ENCODE results near the gene PRELP.

DNA sequence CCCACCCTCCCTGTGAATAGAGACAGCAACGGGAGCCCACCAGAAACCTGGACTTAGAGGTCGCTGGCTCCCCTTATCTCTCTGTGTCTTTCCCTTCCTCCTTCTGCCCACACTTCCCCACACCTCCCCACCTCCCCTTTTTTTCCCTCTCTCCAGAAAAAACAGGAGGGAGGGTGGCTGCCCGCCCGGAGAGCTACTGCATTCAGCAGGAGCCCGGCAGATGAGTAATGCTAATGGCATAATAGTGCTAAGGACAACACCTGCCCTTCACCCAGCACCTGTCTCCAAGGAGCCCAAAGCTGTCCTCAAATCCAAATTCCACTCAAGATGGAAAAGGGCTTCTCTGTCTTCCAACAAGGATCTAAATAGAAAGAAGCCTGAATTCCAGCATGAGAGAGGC, 11.4 kb upstream of the PRELP start:
- TF ChIP-seq RAD21 (IDR thresholded peaks at IDR 0.05; ENCODE audit: insufficient read depth, low read depth, low read length) (no peak), CREM (IDR thresholded peaks at IDR 0.05; ENCODE audit: low read depth) (no peak), SP1 (IDR thresholded peaks at IDR 0.05; ENCODE audit: low read depth, low read length) (no peak), GABPA (IDR thresholded peaks at IDR 0.05; ENCODE audit: low read depth) (no peak), ZZZ3 (IDR thresholded peaks at IDR 0.05; ENCODE audit: control insufficient read depth, insufficient read length, low read depth) (no peak), HCFC1 (IDR thresholded peaks at IDR 0.05; ENCODE audit: low read length) (no peak)
- TF ChIP-seq, protein P1, sequence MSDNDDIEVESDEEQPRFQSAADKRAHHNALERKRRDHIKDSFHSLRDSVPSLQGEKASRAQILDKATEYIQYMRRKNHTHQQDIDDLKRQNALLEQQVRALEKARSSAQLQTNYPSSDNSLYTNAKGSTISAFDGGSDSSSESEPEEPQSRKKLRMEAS (IDR thresholded peaks at IDR 0.05; ENCODE audit: low read depth, low read length) = no peak

All from GM12878 (cell line).